ENCODE measurements around the gene DCPS.
"Not testable (repeated sequence)": the region's sequence is repeated elsewhere in the genome, so short reads cannot be mapped to it uniquely, and the experiment has no call there.

The DCPS gene

GRCh38 chr11:126385991-126386728, 82.3 kb downstream of the DCPS start:
- DNase-seq, result no peak

- DNase-seq, result not testable (repeated sequence)
Measured at GRCh38 chr11:126386729-126387071, 82.8 kb downstream of the DCPS start.

- DNase-seq, result no peak
Measured at GRCh38 chr11:126387857-126388256, 84.0 kb downstream of the DCPS start.

GRCh38 chr11:126390272-126390867, 86.5 kb downstream of the DCPS start:
- no peak for DNase-seq

- no peak for DNase-seq
Measured at GRCh38 chr11:126391286-126391954, 87.6 kb downstream of the DCPS start.

- no peak for DNase-seq
Measured at GRCh38 chr11:126391970-126392632, 88.2 kb downstream of the DCPS start.

- no peak for DNase-seq
Measured at GRCh38 chr11:126392633-126393013, 88.8 kb downstream of the DCPS start.

- DNase-seq, result no peak
Measured at GRCh38 chr11:126393143-126393542, 89.3 kb downstream of the DCPS start.

- no peak for DNase-seq
Measured at GRCh38 chr11:126394036-126394435, 90.2 kb downstream of the DCPS start.

GRCh38 chr11:126394634-126395072, 90.8 kb downstream of the DCPS start:
- DNase-seq, result not testable (repeated sequence)

All from SW 1271 (cell line).